ENCODE results near the gene DRAXIN.

The DRAXIN gene

GRCh38 chr1:11690397-11691301, 861 bp upstream of the DRAXIN start:
- no peak for DNase-seq (ENCODE audit: low spot score)

DNA sequence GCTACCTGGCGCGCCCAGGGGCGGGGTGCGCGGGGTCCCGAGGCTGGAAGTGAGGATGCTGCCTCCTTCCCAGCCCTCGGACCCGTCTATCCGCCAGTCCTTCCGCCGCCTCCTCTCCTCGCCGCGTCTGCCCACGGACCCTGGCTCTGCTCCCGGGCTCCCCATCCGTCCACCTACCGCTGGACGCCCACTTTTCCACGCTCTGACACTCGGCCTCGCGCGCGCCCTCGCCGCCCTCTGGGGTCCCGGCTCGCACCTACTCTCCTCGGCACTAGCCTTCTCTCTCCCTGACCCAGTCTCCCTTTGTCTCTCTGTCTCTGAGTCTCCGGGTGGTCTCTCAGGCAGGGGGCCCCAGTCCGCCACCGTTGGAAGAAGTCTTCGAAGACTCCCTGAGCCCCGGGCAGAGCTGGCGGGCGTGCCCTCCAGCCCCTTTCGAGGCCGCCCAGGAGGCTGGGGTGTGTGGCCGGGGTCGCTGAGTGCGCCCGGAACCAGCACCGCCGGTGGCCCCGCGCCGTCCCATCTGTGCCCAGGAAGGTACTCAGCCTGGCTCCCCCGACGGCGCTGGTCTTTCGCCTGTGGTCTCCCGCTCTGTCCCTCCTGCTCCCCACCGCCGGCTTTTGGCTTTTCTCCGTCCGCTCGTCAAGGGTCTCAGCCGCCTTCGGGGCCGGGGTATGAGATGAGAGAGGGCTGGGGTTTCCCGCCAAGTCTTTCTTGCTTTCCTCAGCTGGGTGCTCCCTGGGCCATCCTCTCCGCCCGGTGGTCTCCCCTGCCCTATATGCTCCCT, 610 bp downstream of the DRAXIN start:
- DNase-seq (ENCODE audit: low spot score): no peak

DNA sequence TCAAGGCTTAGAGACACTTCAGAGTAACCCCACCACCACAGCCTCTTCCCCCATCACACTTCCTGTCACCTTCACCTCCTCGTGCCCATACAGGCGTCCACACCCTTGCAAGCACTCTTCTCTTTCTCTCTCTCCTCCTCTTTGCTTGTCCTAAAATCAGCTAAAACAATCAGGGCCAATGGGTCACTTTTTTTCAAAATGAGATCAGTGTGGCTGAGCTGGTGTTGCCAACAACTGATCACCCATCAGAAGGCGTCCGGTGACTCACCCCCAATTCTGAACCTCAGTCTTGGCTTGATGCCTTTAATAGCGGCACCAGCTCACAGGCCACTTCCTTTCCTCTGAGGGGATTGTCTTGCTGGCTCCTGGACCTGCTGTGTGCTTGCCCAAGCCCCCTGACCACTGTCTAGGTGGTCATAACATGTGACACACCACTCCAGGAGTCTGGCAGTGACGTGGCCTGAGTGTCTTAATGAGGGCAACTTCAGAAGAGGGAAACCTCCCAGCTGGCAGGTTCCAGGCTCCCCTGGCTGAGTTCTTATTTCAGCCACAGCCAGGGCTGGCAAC, 1.6 kb downstream of the DRAXIN start:
- DNase-seq (ENCODE audit: low spot score): no peak

DNA sequence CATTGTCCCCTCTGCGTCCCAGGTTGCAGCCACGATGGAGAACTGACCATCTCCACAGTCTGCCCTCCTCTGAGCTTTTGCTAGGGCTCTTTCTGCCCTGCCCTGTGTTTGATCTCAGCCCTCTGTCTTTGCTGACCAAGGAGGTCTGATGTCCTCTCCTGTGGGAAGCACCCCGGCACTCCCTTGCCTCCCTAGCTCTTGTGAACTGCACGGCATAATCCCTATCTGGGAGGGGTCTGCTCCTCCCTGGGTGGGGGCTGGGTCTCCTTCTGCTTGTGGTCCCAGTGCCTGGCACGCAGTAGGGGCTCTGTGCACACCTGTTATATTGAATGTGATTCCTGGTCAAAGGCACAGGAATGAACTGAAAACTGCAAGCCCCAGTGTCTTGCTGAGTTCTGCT, 2.4 kb downstream of the DRAXIN start:
- no peak for DNase-seq (ENCODE audit: low spot score)

- DNase-seq (ENCODE audit: low spot score): no peak
Measured at GRCh38 chr1:11695861-11696260, 4.4 kb downstream of the DRAXIN start.

DNA sequence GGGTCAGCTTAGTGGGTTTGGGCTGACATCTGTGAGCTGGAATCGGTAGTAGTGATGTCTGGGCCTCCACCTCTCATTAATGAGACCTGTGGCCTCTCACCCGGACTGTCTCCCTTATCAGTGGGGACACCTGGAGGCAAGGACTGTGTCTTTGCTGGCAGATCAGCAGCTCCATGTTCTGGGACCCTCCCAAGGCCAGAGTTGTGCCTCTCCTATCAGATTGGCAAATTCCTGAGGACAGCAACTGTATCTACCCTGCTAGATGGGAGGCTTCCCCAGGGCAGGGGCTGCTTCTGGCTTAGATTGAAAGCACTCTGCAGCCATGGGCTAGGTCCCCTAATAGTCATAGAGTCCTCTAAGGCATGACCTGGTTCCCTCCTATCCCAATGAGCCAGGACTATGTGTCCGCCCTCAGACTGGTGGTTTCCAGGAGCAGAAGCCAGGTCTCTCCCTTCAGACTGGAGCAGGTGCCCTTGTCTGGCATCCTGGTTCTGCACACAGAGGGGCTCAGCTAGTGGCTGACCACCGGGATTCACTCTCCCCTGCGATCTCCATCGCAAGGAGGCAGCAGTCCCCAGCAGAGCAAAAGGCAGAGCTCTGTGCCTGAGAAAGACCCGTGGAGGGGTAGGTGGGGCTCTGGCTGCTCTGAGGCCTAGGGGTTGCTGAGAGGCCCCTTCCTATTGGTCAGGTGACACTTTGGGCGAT, 5.8 kb downstream of the DRAXIN start:
- no peak for DNase-seq (ENCODE audit: low spot score)

GRCh38 chr1:11697893-11698210, 6.3 kb downstream of the DRAXIN start:
- no peak for DNase-seq (ENCODE audit: low spot score)

DNA sequence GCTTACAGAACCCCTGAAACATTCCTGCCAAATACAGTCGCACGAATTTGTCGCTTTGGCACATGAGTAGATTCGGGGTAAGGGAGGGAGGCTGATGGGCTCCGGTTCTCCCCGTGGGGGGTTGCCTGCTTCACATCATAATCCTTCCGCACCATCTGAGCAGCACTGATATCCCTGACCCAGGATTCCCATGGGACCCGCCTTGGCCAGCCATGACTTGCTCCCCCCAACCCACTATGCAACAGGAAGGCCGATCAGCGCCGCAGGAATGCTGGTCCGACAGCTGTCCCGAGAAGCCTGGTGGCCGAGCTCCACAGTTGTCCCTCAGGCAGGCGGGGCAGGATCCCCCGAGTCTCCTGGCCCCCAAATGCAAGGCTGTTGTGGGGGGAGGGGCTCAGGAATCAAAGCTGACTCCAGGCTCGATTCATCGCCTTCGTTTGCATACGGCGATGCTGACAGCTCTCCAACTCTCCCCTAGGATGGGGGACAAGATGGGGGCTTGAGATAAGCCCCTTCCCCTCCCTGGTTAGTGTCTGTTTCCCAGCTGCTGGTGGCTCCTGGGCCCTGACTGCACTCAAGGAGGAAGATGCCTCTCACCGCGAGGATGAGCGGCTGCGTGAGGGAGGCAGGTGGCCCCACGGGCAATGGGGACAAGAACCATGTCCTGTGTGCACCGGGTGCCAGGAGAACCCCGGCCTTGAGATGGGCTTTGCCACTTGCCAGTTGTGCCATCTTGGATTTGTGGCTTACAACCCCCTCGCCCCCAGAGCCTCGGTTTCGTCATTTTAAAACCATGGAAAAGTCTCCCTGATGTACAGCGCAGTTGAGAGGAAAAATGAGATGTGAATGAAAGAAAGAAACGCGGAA, 9.3 kb downstream of the DRAXIN start:
- no peak for DNase-seq (ENCODE audit: low spot score)

- no peak for DNase-seq (ENCODE audit: low spot score)
Measured at GRCh38 chr1:11701551-11701961, 10.0 kb downstream of the DRAXIN start.

- DNase-seq (ENCODE audit: low spot score): no peak
Measured at GRCh38 chr1:11701981-11702803, 10.7 kb downstream of the DRAXIN start.

DNA sequence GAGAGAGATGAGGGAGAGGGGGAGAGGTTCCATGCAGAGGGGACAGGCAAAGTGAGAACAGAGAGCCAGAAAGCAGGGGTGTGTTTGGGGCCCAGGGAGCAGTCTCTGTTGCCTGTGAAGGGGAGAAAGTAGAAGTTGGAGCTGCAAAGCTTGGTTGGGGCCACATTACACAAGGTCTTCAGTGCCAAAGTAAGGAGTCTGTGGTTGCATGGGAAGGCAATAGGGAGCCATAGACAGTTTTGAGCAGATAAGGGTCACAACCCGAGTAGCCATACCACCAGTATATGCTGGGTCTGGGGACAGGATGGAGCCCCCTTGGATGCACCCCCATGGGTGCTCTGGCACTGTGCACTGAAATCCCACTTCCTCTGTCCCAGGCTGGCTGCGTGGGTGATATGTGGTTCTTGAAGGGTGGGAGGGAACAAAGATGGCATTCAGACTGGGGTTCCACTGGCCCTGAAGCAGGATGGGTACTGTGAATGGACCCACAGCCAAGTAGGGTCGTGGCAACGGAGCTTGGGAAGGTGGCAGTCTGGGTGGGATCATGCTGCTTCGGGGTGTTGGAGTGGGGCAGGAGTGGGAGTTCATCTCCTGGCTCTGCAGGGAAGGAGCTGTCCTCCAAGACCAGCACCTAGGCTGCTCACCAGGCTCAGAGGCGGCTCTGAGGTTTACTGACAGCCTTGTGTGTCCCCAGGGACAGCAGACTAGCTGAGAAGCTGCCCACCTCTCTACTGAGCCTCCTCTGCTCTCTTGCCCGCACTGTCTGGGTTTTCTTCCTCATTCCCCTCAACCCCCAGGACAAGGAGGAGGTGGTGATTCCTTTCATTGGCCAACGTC, 12.1 kb downstream of the DRAXIN start:
- DNase-seq (ENCODE audit: low spot score): no peak

DNA sequence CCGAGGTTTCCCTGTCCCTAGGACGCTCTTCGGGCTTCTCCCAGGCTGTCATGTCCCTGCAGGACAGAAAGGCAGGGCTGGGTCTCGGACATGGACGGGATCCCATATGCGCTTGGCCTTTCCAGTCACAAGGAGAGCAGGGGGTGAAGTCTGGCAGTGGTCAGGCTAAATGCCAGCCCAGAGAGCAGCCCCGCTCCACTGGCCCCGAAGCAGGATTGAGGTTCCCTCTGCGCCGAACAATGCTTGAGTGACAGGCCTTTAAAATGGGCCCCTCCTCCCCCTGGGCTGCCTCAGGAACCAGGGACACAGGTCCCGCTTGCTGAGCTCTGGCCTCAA, 12.7 kb downstream of the DRAXIN start:
- DNase-seq (ENCODE audit: low spot score): no peak

- DNase-seq (ENCODE audit: low spot score): no peak
Measured at GRCh38 chr1:11704691-11705475, 13.4 kb downstream of the DRAXIN start.

DNA sequence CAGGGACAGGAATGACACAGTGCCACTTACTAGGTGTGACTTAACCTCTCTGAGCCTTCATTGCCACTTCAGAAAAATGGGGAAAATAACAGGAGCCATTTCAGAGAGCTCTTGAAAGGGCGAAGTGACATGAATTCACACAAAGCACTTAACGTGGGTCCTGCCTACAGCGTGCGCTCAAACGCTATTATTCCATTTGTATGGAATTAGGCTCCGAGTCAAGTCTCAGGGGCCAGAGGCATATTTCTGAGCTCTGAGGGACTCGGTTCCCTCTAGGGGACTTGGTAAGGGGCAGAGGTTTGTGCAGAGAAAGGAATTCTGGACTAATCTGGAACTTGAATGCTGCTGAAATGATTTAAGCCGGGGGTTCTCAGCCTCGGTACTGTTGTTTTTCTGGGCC, 14.1 kb downstream of the DRAXIN start:
- DNase-seq (ENCODE audit: low spot score): no peak

DNA sequence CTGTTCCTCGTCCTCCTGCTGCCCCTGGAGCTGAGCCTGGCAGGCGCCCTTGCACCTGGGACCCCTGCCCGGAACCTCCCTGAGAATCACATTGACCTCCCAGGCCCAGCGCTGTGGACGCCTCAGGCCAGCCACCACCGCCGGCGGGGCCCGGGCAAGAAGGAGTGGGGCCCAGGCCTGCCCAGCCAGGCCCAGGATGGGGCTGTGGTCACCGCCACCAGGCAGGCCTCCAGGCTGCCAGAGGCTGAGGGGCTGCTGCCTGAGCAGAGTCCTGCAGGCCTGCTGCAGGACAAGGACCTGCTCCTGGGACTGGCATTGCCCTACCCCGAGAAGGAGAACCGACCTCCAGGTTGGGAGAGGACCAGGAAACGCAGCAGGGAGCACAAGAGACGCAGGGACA, 14.8 kb downstream of the DRAXIN start:
- DNase-seq (ENCODE audit: low spot score): no peak

GRCh38 chr1:11707621-11708276, 16.2 kb downstream of the DRAXIN start:
- DNase-seq (ENCODE audit: low spot score): peak; percentile 86

DNA sequence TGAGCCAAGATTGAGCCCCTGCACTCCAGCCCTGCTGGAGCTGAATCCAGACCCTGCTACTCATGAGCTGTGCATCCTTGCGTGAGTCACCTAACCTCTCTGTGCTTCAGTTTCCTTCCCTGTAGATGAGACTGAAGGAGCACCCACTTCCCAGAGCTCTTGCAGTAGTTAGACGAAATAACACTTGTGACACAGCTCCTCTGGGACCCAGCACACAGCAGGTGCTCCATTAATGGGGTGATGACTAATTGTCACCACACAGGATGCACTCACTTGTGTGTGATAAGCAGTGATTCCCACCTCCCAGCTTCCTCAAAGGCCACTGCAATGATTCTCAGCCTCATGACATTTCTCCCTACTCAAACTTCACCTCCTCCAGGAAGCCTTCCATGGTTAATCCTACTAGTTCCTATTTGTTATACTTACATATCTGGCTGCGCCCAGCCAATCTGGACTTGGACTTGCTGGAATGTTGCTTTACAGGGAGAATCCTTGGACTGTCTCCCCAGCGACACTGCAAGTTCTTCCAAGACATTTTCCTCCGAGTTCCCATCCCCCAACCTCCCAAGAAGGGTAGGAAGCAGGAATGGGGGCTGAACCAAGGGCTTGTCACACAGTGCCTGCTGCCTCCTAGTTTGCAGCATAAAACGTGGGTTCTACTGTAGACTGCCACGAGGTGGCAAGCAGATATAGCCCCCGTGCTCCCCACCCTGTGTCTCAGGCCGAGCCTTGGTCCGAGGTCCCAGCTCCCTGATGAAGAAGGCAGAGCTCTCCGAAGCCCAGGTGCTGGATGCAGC, 17.2 kb downstream of the DRAXIN start:
- no peak for DNase-seq (ENCODE audit: low spot score)

- no peak for DNase-seq (ENCODE audit: low spot score)
Measured at GRCh38 chr1:11711490-11711889, 20.0 kb downstream of the DRAXIN start.
